GM21360 (cell line): Measurements from ENCODE around the gene CDK4.
"Not testable (repeated sequence)": the region's sequence is repeated elsewhere in the genome, so short reads cannot be mapped to it uniquely, and the experiment has no call there.

Experiments used
- ATAC-seq: cut with Tn5 transposase; IDR thresholded peaks from one replicate; pipeline ENCODE4 v1.9.1; 2021; ENCODE audit warnings: mild to moderate bottlenecking, moderate library complexity; ENCODE audit not compliant: unreplicated experiment

Gene CDK4

GRCh38 chr12:57751788-57752667 lies at the start of gene CDK4:
Gene CDK4, minus strand, starts transcription at chr12:57752310. Its CDS starts 593 bp downstream, at chr12:57751717.
- ATAC-seq = peak; percentile 65

DNA sequence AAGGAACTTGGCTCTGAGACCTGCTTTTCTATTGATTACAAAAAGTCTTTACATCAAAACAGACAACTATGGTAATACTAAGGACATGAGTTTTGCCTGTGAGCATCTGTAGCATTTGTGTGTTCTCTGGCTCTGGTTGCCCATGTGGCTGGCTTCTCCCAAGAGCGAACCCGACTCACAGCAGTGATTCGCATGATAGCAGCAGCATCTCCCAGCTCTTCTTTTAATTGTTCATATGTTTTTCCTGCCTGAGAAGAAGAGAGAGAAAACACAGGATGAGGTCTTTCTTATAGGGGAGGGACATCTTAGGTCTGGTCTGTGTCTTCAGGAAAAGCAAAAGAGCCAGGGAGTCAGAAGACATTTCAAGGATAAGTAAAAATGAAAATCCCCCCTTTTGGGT lies 48.9 kb upstream of the CDK4 start:
- ATAC-seq = no peak

GRCh38 chr12:57797933-57798332 lies 45.8 kb upstream of the CDK4 start:
- no peak for ATAC-seq

- ATAC-seq = no peak
Measured at GRCh38 chr12:57796996-57797395, 44.9 kb upstream of the CDK4 start.

DNA sequence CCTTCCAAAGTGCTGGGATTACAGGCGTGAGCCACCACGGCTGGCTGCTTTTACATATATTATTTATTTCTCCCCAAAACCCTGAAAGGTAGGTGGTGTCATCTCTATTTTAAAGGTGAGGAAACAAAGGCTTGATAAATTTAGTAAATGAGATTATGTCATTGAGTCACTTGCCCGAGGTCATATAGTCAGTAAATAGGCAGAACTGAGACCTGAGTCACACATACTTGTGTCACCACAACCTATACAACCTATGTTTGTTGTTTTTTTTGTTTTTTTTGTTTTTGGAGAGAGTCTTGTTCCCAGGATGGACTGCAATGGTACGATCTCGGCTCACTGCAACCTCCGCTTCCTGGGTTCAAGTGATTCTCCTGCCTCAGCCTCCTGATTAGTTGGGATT lies 43.2 kb upstream of the CDK4 start:
- no peak for ATAC-seq

DNA sequence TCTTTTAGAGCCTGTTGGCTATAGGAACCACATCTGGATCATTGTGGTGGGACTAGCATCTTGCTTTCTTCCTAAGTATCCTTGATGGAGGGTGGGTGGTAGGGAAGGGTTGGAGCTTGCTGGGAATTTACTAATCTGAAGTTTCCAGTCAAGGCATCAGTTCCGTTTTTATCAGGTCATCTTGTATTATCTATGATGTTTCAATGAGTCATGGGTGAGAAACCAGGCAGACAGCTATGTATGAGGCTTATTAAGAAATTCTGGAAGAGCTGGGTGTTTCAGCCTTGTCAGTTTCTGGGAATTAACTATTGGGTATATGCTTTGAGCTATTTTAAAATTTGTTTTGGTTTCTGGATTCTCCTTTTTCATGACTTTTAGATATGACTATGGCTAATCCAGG lies 41.8 kb upstream of the CDK4 start:
- no peak for ATAC-seq

GRCh38 chr12:57783861-57784260 lies 31.8 kb upstream of the CDK4 start:
- ATAC-seq = no peak

GRCh38 chr12:57783466-57783801 lies 31.3 kb upstream of the CDK4 start:
- ATAC-seq = no peak

GRCh38 chr12:57782608-57783465 lies 30.7 kb upstream of the CDK4 start, which contains the start of gene TSFM:
Gene TSFM, plus strand, starts transcription at chr12:57782787. Its CDS starts 15 bp downstream, at chr12:57782802.
- ATAC-seq = peak; percentile 77

DNA sequence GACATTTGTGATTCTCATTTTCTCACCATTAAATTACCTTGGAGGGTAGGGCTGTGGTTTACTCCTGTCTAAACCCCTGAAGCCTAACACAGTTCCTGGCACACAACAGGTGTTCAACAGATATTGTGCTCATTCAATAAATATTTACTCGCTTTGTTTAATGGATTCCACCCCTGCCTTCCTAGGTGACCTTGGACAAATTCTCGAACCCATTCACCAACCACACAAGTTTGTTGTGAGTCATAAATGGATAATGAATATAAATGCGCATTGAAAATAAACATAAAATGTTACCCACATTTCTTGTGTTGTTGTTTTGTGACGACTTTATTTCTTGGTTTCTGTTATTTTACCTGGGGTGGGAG lies 30.1 kb upstream of the CDK4 start:
- no peak for ATAC-seq

- no peak for ATAC-seq
Measured at GRCh38 chr12:57781801-57782200, 29.7 kb upstream of the CDK4 start.

- no peak for ATAC-seq
Measured at GRCh38 chr12:57781244-57781643, 29.1 kb upstream of the CDK4 start.

GRCh38 chr12:57780284-57780897 lies 28.3 kb upstream of the CDK4 start:
- no peak for ATAC-seq

GRCh38 chr12:57779736-57780135 lies 27.6 kb upstream of the CDK4 start:
- ATAC-seq = no peak

- ATAC-seq = no peak
Measured at GRCh38 chr12:57777911-57778310, 25.8 kb upstream of the CDK4 start.

DNA sequence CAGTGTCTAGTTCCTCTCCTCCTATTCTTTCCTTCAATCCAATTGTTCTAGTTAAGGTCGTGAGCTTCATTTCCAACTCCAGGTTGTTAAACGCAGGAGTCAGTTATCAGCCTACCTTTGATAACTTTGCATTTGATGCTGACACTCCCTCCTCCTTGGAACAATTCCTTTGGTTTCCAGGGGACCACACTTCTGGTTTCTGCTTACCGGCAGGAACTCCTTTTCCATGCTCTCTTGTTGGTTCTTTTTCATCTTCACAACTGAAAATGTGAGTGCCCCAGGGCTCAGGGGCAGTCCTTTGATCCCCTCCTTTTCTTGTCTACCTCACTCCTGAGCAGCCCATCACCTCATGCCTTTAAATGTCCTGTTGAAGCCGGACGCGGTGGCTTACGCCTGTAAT lies 25.3 kb upstream of the CDK4 start:
- ATAC-seq = no peak

DNA sequence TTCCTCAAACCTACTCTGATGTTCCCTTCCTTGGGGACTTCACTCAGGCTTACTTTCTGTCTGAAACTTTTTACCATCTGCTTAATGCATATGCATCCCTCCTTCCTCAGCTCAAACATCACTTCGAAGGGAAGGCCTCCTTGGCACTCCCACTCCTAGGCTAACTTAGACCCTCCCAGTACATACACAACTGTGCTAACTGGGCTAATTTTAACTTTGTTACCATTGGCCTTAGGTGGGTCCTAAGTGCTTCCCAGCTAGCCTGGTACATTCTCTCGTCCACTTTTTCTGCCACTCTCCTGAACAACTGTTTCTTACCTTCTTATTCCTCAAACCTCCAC lies 24.1 kb upstream of the CDK4 start:
- ATAC-seq = no peak

GRCh38 chr12:57775563-57776246 lies 23.6 kb upstream of the CDK4 start:
- ATAC-seq = no peak

GRCh38 chr12:57775044-57775443 lies 22.9 kb upstream of the CDK4 start:
- ATAC-seq = no peak

GRCh38 chr12:57774634-57775033 lies 22.5 kb upstream of the CDK4 start:
- ATAC-seq = not testable (repeated sequence)
